IMR-90 (cell line): ENCODE data around the gene PDE8B. TPM values are rescaled to one million over a fixed set of nuclear protein-coding genes. Genes with fewer than 3 reads are reported as not detected.

Source experiments
- ATAC-seq: fragments of 200-7000 bp; cut with Tn5 transposase; 2 replicates; pipeline ENCODE4 v1.9.1; 2020; ENCODE audit warnings: low read depth, mild to moderate bottlenecking, moderate library complexity
- BruUV-seq: library from RNA; stranded (reverse); fragments of 400-500 nt; replicated peaks from 2 replicates; lab custom pipeline; 2021; lab: Mats Ljungman, UMichigan
- CTCF ChIA-PET: fragments of 300-600 bp; formaldehyde crosslinking; extraction: SDS; loops from one replicate; lab custom pipeline; 2021; ENCODE audit warnings: antibody characterized with exemption; lab: Yijun Ruan, JAX
- POLR2A ChIA-PET: fragments of 300-600 bp; sonication (Branson Sonifier 250); formaldehyde crosslinking; loops from one replicate; lab custom pipeline; 2022; ENCODE audit warnings: antibody characterized with exemption; ENCODE audit not compliant: unreplicated experiment; lab: Charles Lee
- DNase-seq: peaks from one replicate; pipeline ENCODE4 v3.0.0; 2013
- H2AFZ ChIP-seq: replicated peaks from 2 replicates; pipeline ENCODE3; 2013; ENCODE audit warnings: low read length, mild to moderate bottlenecking; ENCODE audit not compliant: poor library complexity
- H2AK5ac ChIP-seq: 2 replicates; pipeline ENCODE4 v1.6.1; 2013; ENCODE audit warnings: low read depth, low read length, inconsistent platforms
- H2AK9ac ChIP-seq: replicated peaks from 2 replicates; pipeline ENCODE3; 2013; ENCODE audit warnings: mild to moderate bottlenecking, low read depth, low read length, moderate library complexity; ENCODE audit not compliant: poor library complexity
- H2BK120ac ChIP-seq: 2 replicates; pipeline ENCODE4 v1.6.1; 2013; ENCODE audit warnings: low read depth, low read length, inconsistent platforms
- H2BK15ac ChIP-seq: 3 replicates; pipeline ENCODE4 v1.6.1; 2013; ENCODE audit warnings: low read depth, low read length, inconsistent platforms
- H2BK20ac ChIP-seq: 2 replicates; pipeline ENCODE4 v1.6.1; 2013; ENCODE audit warnings: low read depth, mild to moderate bottlenecking, inconsistent platforms, low read length, moderate library complexity
- H2BK5ac ChIP-seq: 2 replicates; pipeline ENCODE4 v1.6.1; 2013; ENCODE audit warnings: mild to moderate bottlenecking, low read depth, low read length, inconsistent platforms; ENCODE audit not compliant: poor library complexity, severe bottlenecking
- H3K14ac ChIP-seq: replicated peaks from 2 replicates; pipeline ENCODE4 v1.6.1; 2013; ENCODE audit warnings: low read depth, low read length, inconsistent platforms
- H3K18ac ChIP-seq: 2 replicates; pipeline ENCODE4 v1.6.1; 2013; ENCODE audit warnings: low read depth, low read length, control low read depth
- H3K23ac ChIP-seq: 2 replicates; pipeline ENCODE4 v1.6.1; 2013; ENCODE audit warnings: low read depth, low read length, inconsistent platforms
- H3K27ac ChIP-seq: 2 replicates; pipeline ENCODE4 v1.5.1; 2013; ENCODE audit warnings: mild to moderate bottlenecking, control low read depth, low read length; ENCODE audit not compliant: insufficient read depth
- H3K27me3 ChIP-seq: 2 replicates; pipeline ENCODE4 v1.6.1; 2013; ENCODE audit warnings: low read length; ENCODE audit not compliant: control insufficient read depth, insufficient read depth
- H3K36me3 ChIP-seq: 2 replicates; pipeline ENCODE4 v1.6.1; 2013; ENCODE audit warnings: low read length, mixed read lengths; ENCODE audit not compliant: control insufficient read depth, insufficient read depth
- H3K4ac ChIP-seq: 2 replicates; pipeline ENCODE4 v1.6.1; 2013; ENCODE audit warnings: low read depth, low read length, inconsistent platforms
- H3K4me1 ChIP-seq: 2 replicates; pipeline ENCODE4 v1.6.1; 2013; ENCODE audit warnings: low read length, mixed read lengths; ENCODE audit not compliant: control insufficient read depth, insufficient read depth
- H3K4me2 ChIP-seq: 2 replicates; pipeline ENCODE4 v1.6.1; 2013; ENCODE audit warnings: low read depth, mild to moderate bottlenecking, control low read depth, low read length, moderate library complexity
- H3K4me3 ChIP-seq: 2 replicates; pipeline ENCODE4 v1.5.1; 2013; ENCODE audit warnings: low read depth, mild to moderate bottlenecking, control low read depth, low read length, moderate library complexity; ENCODE audit not compliant: insufficient read depth
- H3K56ac ChIP-seq: 2 replicates; pipeline ENCODE4 v1.6.1; 2013; ENCODE audit warnings: low read length, inconsistent platforms; ENCODE audit not compliant: insufficient read depth; ENCODE audit errors: extremely low read depth
- H3K79me1 ChIP-seq, 2 experiments: 2 replicates each; pipeline ENCODE4 v1.6.1; 2013; ENCODE audit warnings: low read length in 2 of 2, inconsistent platforms in 1 of 2, low read depth in 1 of 2
- H3K9ac ChIP-seq: 2 replicates; pipeline ENCODE4 v1.6.1; 2013; ENCODE audit warnings: low read depth, low read length, control low read depth
- H3K9me1 ChIP-seq: 2 replicates; pipeline ENCODE4 v1.6.1; 2013; ENCODE audit warnings: low read length, inconsistent platforms; ENCODE audit not compliant: insufficient read depth
- H3K9me3 ChIP-seq: 2 replicates; pipeline ENCODE4 v1.6.1; 2013; ENCODE audit warnings: low read length; ENCODE audit not compliant: control insufficient read depth, insufficient read depth
- H4K20me1 ChIP-seq: 2 replicates; pipeline ENCODE4 v1.6.1; 2013; ENCODE audit warnings: low read length, inconsistent platforms; ENCODE audit not compliant: insufficient read depth
- H4K5ac ChIP-seq: 2 replicates; pipeline ENCODE4 v1.6.1; 2013; ENCODE audit warnings: mild to moderate bottlenecking, low read depth, low read length, control low read depth
- H4K8ac ChIP-seq, 2 experiments: 2 replicates each; pipeline ENCODE4 v1.6.1; 2013; ENCODE audit warnings: low read depth in 2 of 2, low read length in 2 of 2, control low read depth in 1 of 2, inconsistent platforms in 1 of 2
- H4K91ac ChIP-seq: 2 replicates; pipeline ENCODE4 v1.6.1; 2013; ENCODE audit warnings: low read depth, low read length, inconsistent platforms; ENCODE audit not compliant: insufficient read depth
- CEBPB ChIP-seq: IDR thresholded peaks from 2 replicates; pipeline ENCODE4 v1.6.1; 2012; ENCODE audit warnings: low read depth, low read length, improper control_type of control experiment
- CHD1 ChIP-seq: IDR thresholded peaks from 2 replicates; pipeline ENCODE4 v1.6.1; 2012; ENCODE audit warnings: low read depth, low read length, improper control_type of control experiment
- MAFK ChIP-seq: IDR thresholded peaks from 2 replicates; pipeline ENCODE4 v1.6.1; 2012; ENCODE audit warnings: low read depth, low read length, improper control_type of control experiment
- MAZ ChIP-seq: IDR thresholded peaks from 2 replicates; pipeline ENCODE4 v1.6.1; 2012; ENCODE audit warnings: low read depth, mild to moderate bottlenecking, low read length, improper control_type of control experiment, moderate library complexity, borderline replicate concordance
- MXI1 ChIP-seq: IDR thresholded peaks from 2 replicates; pipeline ENCODE4 v1.6.1; 2012; ENCODE audit warnings: low read depth, mild to moderate bottlenecking, low read length, moderate library complexity, borderline replicate concordance
- NFE2L2 ChIP-seq: fragments of 150-350 bp; IDR thresholded peaks from 2 replicates; pipeline ENCODE4 v1.6.1; 2016; ENCODE audit warnings: low read depth, mild to moderate bottlenecking, low read length
- POLR2A ChIP-seq: IDR thresholded peaks from 2 replicates; pipeline ENCODE4 v1.6.1; 2012; ENCODE audit warnings: mild to moderate bottlenecking, low read depth, low read length
- RAD21 ChIP-seq: IDR thresholded peaks from 2 replicates; pipeline ENCODE4 v1.6.1; 2012; ENCODE audit warnings: low read length, improper control_type of control experiment
- RFX5 ChIP-seq: IDR thresholded peaks from 2 replicates; pipeline ENCODE4 v1.8.0; 2012; ENCODE audit warnings: low read depth, mild to moderate bottlenecking, low read length, moderate library complexity
- WGBS, 2 experiments: methylation state at CpG; one replicate each; pipeline versions ENCODE4 v1.1.5 to v1.1.7; 2013; ENCODE audit warnings: missing lambda C conversion rate in 2 of 2; ENCODE audit not compliant: insufficient read length in 1 of 2; ENCODE audit errors: extremely low coverage in 2 of 2; 5-methylcytosine and 5-hydroxymethylcytosine counted together
- dilution Hi-C: fragments of 300-500 bp; cut with HindIII; formaldehyde crosslinking; loops from one replicate; pipeline ENCODE4 v1.14.3; 2018; ENCODE audit warnings: low sequenced_read_pairs; ENCODE audit not compliant: unreplicated experiment
- in situ Hi-C: fragments of 300-500 bp; cut with MboI; formaldehyde crosslinking; loops from 3 replicates; pipeline ENCODE4 v1.14.3; 2019; ENCODE audit warnings: low sequenced_read_pairs, inconsistent platforms, mixed read lengths
- intact Hi-C: fragments of 100-400 bp; cut with micrococcal nuclease; formaldehyde crosslinking; loops from 2 replicates; pipeline ENCODE4 v1.10.0; 2022
- polyA plus RNA-seq, 3 experiments: library from polyadenylated mRNA; depleted of rRNA; stranded (reverse); fragments of >200 nt; gene quantifications; 2 replicates each; pipeline ENCODE4 v1.2.3, GENCODE V29; 2012; ENCODE audit warnings: low replicate concordance in 1 of 3
- total RNA-seq: library from RNA; depleted of rRNA; stranded (reverse); fragments of >200 nt; gene quantifications from 2 replicates; pipeline ENCODE4 v1.2.3, GENCODE V29; 2012
- TF ChIP-seq, protein P1 (sequence below): conservative IDR thresholded peaks from 2 replicates; pipeline ENCODE4 v1.5.1; 2012; ENCODE audit warnings: mild to moderate bottlenecking, low read depth, low read length, improper control_type of control experiment
- TF ChIP-seq, protein P2 (sequence below): fragments of 150-350 bp; IDR thresholded peaks from 2 replicates; pipeline ENCODE4 v1.6.1; 2016; ENCODE audit warnings: low read depth, mild to moderate bottlenecking, low read length, moderate library complexity, borderline replicate concordance
- TF ChIP-seq, protein P3 (sequence below): fragments of 150-350 bp; IDR thresholded peaks from 2 replicates; pipeline ENCODE4 v1.6.1; 2017; ENCODE audit warnings: mild to moderate bottlenecking, antibody characterized with exemption, low read length, low read depth

The PDE8B gene
- total and polyA plus RNA-seq, 2 of the 4 experiments (the other 2 are of a cell fraction): under 0.01 to 0.03 TPM

DNA sequence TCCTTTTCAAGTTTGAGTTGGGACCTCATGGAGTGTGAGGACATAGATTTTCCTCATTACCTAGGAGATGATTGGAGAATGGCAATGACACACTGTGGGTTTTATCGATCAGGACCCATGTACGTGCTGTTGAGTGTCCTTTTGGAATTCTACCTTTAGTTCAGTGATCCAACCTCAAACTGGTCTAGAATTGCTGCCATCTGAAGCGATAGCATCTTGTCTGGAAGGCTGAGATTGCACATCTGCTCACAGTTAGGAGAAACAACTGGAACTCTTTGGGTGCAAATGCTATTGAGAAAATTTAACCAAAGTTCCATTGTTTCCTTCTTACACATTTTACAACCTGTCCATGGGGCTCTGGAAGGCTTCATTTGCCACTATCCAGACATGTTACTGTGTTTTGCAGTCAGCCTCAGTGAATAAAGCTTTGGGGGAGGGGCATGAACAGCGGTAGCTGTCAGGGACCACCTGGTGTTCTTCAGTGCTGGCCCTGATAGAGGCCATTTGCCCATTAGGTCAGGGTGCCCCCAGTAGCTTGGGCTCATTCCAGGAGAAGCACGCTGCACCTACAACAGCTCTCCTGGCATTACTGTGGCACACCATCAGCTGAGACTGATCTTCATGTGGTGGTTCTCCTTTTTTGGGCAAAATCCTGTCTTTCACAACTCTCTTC lies 123.1 kb downstream of the PDE8B start:
- no CpG with 5 or more reads among the region's 5 CpGs for WGBS, 2 experiments
- Histone ChIP-seq H3K27me3 (peaks cover 14% of the 10 kb centered on the region), H3K36me3 (no peaks in the 10 kb centered on the region), H3K4me3 (no peak overlapping the region), H2AK9ac (no peak overlapping the region), H3K27ac (no peak overlapping the region), H3K9me1 (no peaks in the 10 kb centered on the region), H4K8ac (no peak overlapping the region), H2BK20ac (no peak overlapping the region), H3K9ac (no peak overlapping the region), H3K4ac (no peak overlapping the region), H2BK15ac (no peak overlapping the region), H3K18ac (no peak overlapping the region), H2BK5ac (no peak overlapping the region), H2AFZ (no peak overlapping the region), H3K79me1 (no peaks in the 10 kb centered on the region), H3K4me2 (no peak overlapping the region), H3K4me1 (peaks cover 2% of the 10 kb centered on the region), H3K9me3 (no peaks in the 10 kb centered on the region), H4K91ac (no peak overlapping the region), H2BK120ac (no peak overlapping the region), H3K23ac (no peak overlapping the region), H3K14ac (no peak overlapping the region), H3K56ac (no peak overlapping the region), H4K5ac (no peak overlapping the region), H4K20me1 (no peaks in the 10 kb centered on the region), H2AK5ac (no peak overlapping the region)
- POLR2A ChIA-PET: no interaction called here
- dilution Hi-C loops: no loop called here
- in situ Hi-C loops: no loop called here
- no TSS peak for BruUV-seq
- TF ChIP-seq, protein P1, sequence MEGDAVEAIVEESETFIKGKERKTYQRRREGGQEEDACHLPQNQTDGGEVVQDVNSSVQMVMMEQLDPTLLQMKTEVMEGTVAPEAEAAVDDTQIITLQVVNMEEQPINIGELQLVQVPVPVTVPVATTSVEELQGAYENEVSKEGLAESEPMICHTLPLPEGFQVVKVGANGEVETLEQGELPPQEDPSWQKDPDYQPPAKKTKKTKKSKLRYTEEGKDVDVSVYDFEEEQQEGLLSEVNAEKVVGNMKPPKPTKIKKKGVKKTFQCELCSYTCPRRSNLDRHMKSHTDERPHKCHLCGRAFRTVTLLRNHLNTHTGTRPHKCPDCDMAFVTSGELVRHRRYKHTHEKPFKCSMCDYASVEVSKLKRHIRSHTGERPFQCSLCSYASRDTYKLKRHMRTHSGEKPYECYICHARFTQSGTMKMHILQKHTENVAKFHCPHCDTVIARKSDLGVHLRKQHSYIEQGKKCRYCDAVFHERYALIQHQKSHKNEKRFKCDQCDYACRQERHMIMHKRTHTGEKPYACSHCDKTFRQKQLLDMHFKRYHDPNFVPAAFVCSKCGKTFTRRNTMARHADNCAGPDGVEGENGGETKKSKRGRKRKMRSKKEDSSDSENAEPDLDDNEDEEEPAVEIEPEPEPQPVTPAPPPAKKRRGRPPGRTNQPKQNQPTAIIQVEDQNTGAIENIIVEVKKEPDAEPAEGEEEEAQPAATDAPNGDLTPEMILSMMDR: no peak
- TF ChIP-seq CEBPB (no peak), CHD1 (no peak), MAZ (no peak), POLR2A (no peak), MAFK (no peak), RFX5 (no peak), NFE2L2 (no peak), MXI1 (no peak), RAD21 (no peak)
- TF ChIP-seq, protein P2, sequence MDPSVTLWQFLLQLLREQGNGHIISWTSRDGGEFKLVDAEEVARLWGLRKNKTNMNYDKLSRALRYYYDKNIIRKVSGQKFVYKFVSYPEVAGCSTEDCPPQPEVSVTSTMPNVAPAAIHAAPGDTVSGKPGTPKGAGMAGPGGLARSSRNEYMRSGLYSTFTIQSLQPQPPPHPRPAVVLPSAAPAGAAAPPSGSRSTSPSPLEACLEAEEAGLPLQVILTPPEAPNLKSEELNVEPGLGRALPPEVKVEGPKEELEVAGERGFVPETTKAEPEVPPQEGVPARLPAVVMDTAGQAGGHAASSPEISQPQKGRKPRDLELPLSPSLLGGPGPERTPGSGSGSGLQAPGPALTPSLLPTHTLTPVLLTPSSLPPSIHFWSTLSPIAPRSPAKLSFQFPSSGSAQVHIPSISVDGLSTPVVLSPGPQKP: no peak
- TF ChIP-seq, protein P3, sequence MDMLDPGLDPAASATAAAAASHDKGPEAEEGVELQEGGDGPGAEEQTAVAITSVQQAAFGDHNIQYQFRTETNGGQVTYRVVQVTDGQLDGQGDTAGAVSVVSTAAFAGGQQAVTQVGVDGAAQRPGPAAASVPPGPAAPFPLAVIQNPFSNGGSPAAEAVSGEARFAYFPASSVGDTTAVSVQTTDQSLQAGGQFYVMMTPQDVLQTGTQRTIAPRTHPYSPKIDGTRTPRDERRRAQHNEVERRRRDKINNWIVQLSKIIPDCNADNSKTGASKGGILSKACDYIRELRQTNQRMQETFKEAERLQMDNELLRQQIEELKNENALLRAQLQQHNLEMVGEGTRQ: no peak
- DNase-seq: no peak
- CTCF ChIA-PET: no interaction called here
- no peak for ATAC-seq
- intact Hi-C loops: no loop called here
